Kidney (tissue), 14 donors: ENCODE results near the gene RORB. TPM values are rescaled to one million over a fixed set of nuclear protein-coding genes. Genes with fewer than 3 reads are reported as not detected.
"Not testable (repeated sequence)": the region's sequence is repeated elsewhere in the genome, so short reads cannot be mapped to it uniquely, and the experiment has no call there.

Source experiments
- DNase-seq, 5 donors: peaks; one replicate each; pipeline ENCODE4 v3.0.0-alpha.2; 2013 to 2020
- FAIRE-seq: peaks from 2 replicates; lab custom pipeline; 2012; peaks lifted over from hg19 to GRCh38; lab: Jason Lieb, UNC
- H3K27ac ChIP-seq, 2 donors: one replicate each; pipeline ENCODE4 v1.7.0; 2013; ENCODE audit warnings: low read depth in 2 of 2, low read length in 2 of 2, inconsistent platforms in 1 of 2
- H3K27me3 ChIP-seq: one replicate; pipeline ENCODE4 v1.7.1; 2013; ENCODE audit warnings: low read length, inconsistent platforms; ENCODE audit not compliant: control insufficient read depth, insufficient read depth
- H3K36me3 ChIP-seq, 3 donors: one replicate each; pipeline versions ENCODE4 v1.7.0 to v1.7.1; 2013; ENCODE audit warnings: low read length in 3 of 3, control low read depth in 1 of 3, inconsistent platforms in 1 of 3; ENCODE audit not compliant: insufficient read depth in 3 of 3, control insufficient read depth in 2 of 3
- H3K4me1 ChIP-seq, 3 donors: one replicate each; pipeline versions ENCODE4 v1.7.0 to v1.7.1; 2013; ENCODE audit warnings: low read length in 3 of 3, inconsistent platforms in 1 of 3, low read depth in 1 of 3; ENCODE audit not compliant: control insufficient read depth in 2 of 3, insufficient read depth in 2 of 3
- H3K4me3 ChIP-seq, 3 donors: one replicate each; pipeline versions ENCODE4 v1.7.0 to v1.8.1; 2013; ENCODE audit warnings: low read length in 3 of 3, control low read depth in 1 of 3, inconsistent platforms in 1 of 3
- H3K9ac ChIP-seq, 3 donors: one replicate each; pipeline versions ENCODE4 v1.7.0 to v1.7.1; 2013; ENCODE audit warnings: low read length in 3 of 3, control low read depth in 1 of 3, inconsistent platforms in 1 of 3
- H3K9me3 ChIP-seq, 3 donors: one replicate each; pipeline versions ENCODE4 v1.7.0 to v1.7.1; 2013; ENCODE audit warnings: low read length in 3 of 3, control low read depth in 1 of 3, inconsistent platforms in 1 of 3; ENCODE audit not compliant: control insufficient read depth in 2 of 3, insufficient read depth in 1 of 3
- intact Hi-C: fragments of 100-400 bp; cut with DNase I; formaldehyde crosslinking; loops from one replicate; pipeline ENCODE4 v1.11.1; 2022
- polyA plus RNA-seq: library from polyadenylated mRNA; stranded (reverse); fragments of 350-450 nt; fragmentation: Illumina TruSeq; extraction: RNeasy Lipid Tissue Mini Kit (QIAGEN cat#74804); gene quantifications from one replicate; pipeline ENCODE4 v1.2.3, GENCODE V29; 2014; ENCODE audit warnings: low read depth, low replicate concordance; ENCODE audit not compliant: insufficient read depth
- total RNA-seq: library from RNA; stranded (reverse); fragmentation: NEBNext Ultra II Directional; extraction: Animal tissue kit (Norgen Biotek cat#: 25700); gene quantifications from one replicate; pipeline ENCODE4 v1.2.1, GENCODE V29; 2021
- TF ChIP-seq, protein P1 (sequence below): IDR thresholded peaks from 3 replicates; pipeline ENCODE4 v1.5.1; 2012; ENCODE audit warnings: mild to moderate bottlenecking, moderate library complexity, borderline replicate concordance; ENCODE audit not compliant: insufficient read depth; ENCODE audit errors: extremely low read depth
- donor health status: control.
- donor health status: control.
- donor health status: control.
- donor health status: control.
- donor health status: control.
- donor health status: DM: yes; HTN: yes; CAD: no.
- donor health status: Normal renal cell carcinoma (clear cell type).

The RORB gene
- total and polyA plus RNA-seq, 2 donors from 2014 or later: 0.11 to 0.41 TPM

DNA sequence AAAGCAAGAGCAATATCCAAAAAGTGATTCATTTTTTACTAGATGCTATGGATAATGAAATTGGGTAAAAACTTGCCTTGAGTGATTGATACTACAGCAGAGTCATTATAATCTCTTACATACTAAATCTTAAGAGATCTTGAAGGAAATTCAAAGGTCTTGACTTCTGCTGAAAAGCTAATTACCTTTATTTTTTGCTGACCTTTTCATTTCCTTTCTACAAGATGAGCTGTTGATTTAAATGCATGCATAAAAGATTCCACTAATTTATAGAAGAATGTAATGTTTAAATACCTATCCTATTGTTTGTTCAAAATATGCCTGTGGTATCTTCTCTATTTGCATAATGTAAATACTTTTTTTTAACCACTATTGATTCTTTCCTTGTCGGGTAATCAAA, 27.2 kb downstream of the RORB start:
- H3K27ac ChIP-seq: no peak overlapping the region
- DNase-seq (no peak), FAIRE-seq (no peak)
- intact Hi-C loops: no loop called here
- no peaks in the 10 kb centered on the region for H3K4me1 ChIP-seq
- H3K36me3 ChIP-seq: no peaks in the 10 kb centered on the region
- no peak overlapping the region for H3K4me3 ChIP-seq
- H3K9me3 ChIP-seq: no peaks in the 10 kb centered on the region
- TF ChIP-seq, protein P1, sequence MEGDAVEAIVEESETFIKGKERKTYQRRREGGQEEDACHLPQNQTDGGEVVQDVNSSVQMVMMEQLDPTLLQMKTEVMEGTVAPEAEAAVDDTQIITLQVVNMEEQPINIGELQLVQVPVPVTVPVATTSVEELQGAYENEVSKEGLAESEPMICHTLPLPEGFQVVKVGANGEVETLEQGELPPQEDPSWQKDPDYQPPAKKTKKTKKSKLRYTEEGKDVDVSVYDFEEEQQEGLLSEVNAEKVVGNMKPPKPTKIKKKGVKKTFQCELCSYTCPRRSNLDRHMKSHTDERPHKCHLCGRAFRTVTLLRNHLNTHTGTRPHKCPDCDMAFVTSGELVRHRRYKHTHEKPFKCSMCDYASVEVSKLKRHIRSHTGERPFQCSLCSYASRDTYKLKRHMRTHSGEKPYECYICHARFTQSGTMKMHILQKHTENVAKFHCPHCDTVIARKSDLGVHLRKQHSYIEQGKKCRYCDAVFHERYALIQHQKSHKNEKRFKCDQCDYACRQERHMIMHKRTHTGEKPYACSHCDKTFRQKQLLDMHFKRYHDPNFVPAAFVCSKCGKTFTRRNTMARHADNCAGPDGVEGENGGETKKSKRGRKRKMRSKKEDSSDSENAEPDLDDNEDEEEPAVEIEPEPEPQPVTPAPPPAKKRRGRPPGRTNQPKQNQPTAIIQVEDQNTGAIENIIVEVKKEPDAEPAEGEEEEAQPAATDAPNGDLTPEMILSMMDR: no peak
- no peaks in the 10 kb centered on the region for H3K27me3 ChIP-seq
- H3K9ac ChIP-seq: no peak overlapping the region

DNA sequence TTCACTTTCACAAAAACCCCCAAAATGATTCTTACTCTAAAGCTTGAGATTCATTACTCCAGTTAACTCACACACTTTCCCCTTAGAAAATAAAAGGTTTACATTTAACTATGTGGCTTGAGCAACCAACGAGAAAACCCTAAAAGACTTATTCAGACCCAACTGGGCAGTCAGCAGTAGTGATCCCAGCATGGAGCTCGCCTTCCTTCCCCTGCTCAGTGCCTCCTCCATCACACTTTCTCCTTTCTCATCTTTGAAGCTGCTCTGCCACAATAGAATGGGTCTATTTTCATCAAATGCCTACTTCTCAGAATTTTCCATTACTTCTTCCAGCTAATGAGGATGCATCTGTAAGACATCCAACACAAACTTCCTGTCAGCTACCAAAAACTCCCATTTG, 29.1 kb downstream of the RORB start:
- Histone ChIP-seq H3K9ac (no peak overlapping the region), H3K4me1 (no peaks in the 10 kb centered on the region), H3K4me3 (no peak overlapping the region), H3K27me3 (no peaks in the 10 kb centered on the region), H3K27ac (no peak overlapping the region), H3K36me3 (no peaks in the 10 kb centered on the region), H3K9me3 (no peaks in the 10 kb centered on the region)
- intact Hi-C loops: no loop called here
- TF ChIP-seq, protein P1: no peak
- no peak for DNase-seq
- FAIRE-seq: no peak

DNA sequence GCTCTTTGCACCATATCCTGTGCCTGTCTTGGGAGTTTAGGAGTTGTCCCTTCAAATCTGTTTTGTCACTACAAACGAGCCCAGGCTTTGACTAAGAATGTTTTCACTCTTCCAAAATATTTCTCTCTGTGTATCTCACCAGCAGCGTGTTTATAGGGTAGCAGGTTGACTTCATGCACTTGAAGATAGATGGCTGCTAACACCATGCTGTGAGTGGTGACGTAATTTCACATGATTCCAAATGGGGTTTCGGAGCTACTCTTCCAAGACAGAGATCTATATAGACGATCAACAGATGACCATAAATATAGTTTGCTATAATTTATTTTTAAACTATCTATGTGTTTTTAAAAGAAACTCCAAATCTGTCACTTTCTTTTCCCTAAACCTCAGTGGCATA, 30.6 kb downstream of the RORB start:
- H3K9me3 ChIP-seq: no peaks in the 10 kb centered on the region
- DNase-seq: no peak
- intact Hi-C loops: no loop called here
- H3K36me3 ChIP-seq: no peaks in the 10 kb centered on the region
- H3K27me3 ChIP-seq: no peaks in the 10 kb centered on the region
- TF ChIP-seq, protein P1: no peak
- H3K9ac ChIP-seq: no peak overlapping the region
- no peaks in the 10 kb centered on the region for H3K4me1 ChIP-seq
- no peak overlapping the region for H3K4me3 ChIP-seq
- no peak overlapping the region for H3K27ac ChIP-seq
- no peak for FAIRE-seq

DNA sequence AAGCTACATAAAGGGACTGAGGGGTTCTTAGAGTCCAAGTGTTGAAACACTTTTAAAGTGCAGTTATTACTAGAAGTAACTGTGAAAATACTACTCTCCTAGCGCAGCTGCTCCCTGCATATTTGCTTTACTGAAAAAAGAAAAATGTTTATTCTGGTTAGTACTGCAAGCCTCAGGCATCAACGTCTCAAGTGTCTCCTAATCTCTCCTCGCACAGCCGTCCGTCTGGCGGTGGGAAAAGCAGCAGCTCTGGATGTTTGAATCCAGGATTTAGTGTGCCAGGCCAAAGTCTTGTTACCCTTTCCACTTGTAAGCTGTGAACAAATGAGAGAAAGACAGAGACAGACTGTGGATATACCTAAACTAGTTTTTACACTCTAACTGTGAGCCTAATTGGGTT, 31.1 kb downstream of the RORB start:
- no peak for FAIRE-seq
- Histone ChIP-seq H3K9ac (no peak overlapping the region), H3K27ac (no peak overlapping the region)

DNA sequence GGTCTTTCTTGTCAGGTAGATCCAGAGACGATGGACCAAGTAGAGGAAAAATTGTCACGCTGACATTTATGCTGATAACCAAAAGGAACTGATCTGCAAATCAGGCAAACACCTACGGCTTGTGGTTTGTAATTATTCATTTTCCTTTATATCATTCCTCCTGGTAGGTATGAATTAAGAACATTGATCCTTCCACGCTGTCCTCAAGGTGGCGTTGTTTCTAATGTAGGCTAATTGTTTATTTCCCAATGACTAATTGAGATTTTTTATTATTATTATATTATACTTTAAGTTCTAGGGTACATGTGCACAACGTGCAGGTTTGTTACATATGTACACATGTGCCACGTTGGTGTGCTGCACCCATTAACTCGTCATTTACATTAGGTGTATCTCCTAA, 33.3 kb downstream of the RORB start:
- H3K36me3 ChIP-seq, intact Hi-C loops, H3K4me3 ChIP-seq, H3K9me3 ChIP-seq, H3K27ac ChIP-seq, DNase-seq, H3K27me3 ChIP-seq, H3K9ac ChIP-seq, FAIRE-seq, H3K4me1 ChIP-seq: not testable (repeated sequence)

More for the DNA sequence above, 31.1 kb downstream of the RORB start:
- Histone ChIP-seq H3K9me3 (no peaks in the 10 kb centered on the region), H3K4me1 (no peaks in the 10 kb centered on the region), H3K4me3 (no peak overlapping the region), H3K27me3 (no peaks in the 10 kb centered on the region), H3K36me3 (no peaks in the 10 kb centered on the region)
- intact Hi-C loops: no loop called here
- no peak for DNase-seq
- TF ChIP-seq, protein P1: no peak
